Measurements from ENCODE around the gene PKMYT1. TPM values are rescaled to one million over a fixed set of nuclear protein-coding genes. Genes with fewer than 3 reads are reported as not detected.

PKMYT1 gene
- total and polyA plus RNA-seq, 2 donors (not counting 1 experiment from before 2014, with no cell fraction given), result 1.2 to 2.7 TPM

- Histone ChIP-seq H3K27ac (ENCODE audit: insufficient read depth, low read length) (no peak overlapping the region), H3K36me3 (ENCODE audit: control insufficient read depth, insufficient read depth, low read length) (peaks cover 27% of the 10 kb centered on the region), H3K9ac (ENCODE audit: insufficient read depth, low read length) (no peak overlapping the region), H3K4me3 (replicated peaks in 1 of 4; ENCODE audit: control extremely low read depth in 1 of 4, insufficient read depth in 1 of 4, low read depth in 3 of 4, low read length in 4 of 4) (no peak overlapping the region), H2AFZ (ENCODE audit: low read length) (no peak overlapping the region), H3K4me1 (ENCODE audit: control insufficient read depth, extremely low read depth, insufficient read depth, low read length) (no peaks in the 10 kb centered on the region), H3K27me3 (ENCODE audit: control insufficient read depth, insufficient read depth, low read length) (no peaks in the 10 kb centered on the region), H3K9me3 (ENCODE audit: control insufficient read depth, insufficient read depth, low read depth, low read length) (no peaks in the 10 kb centered on the region), H3K4me2 (ENCODE audit: extremely low read depth, insufficient read depth, low read length) (no peak overlapping the region), H3K79me2 (ENCODE audit: control insufficient read depth, insufficient read depth, low read length) (no peaks in the 10 kb centered on the region), H4K20me1 (ENCODE audit: control insufficient read depth, extremely low read depth, insufficient read depth, low read length) (no peaks in the 10 kb centered on the region)
- DNase-seq (ENCODE audit: low read depth in 2 of 2), result no peak
- no peak for TF ChIP-seq EZH2 (IDR thresholded peaks at IDR 0.05; ENCODE audit: low read length, missing control alignments)
- TF ChIP-seq CTCF (conservative IDR thresholded peaks at IDR 0.05 in 1 of 2, IDR thresholded peaks at IDR 0.05 in 1 of 2; ENCODE audit: low read depth in 1 of 2, low read length in 2 of 2), result no peak
These were observed 40.3 kb downstream of the PKMYT1 start for GRCh38 chr16:2939968-2940367.

- Histone ChIP-seq H3K79me2 (ENCODE audit: control insufficient read depth, insufficient read depth, low read length) (no peaks in the 10 kb centered on the region), H3K27me3 (ENCODE audit: control insufficient read depth, insufficient read depth, low read length) (no peaks in the 10 kb centered on the region), H3K4me1 (ENCODE audit: control insufficient read depth, extremely low read depth, insufficient read depth, low read length) (no peaks in the 10 kb centered on the region), H2AFZ (ENCODE audit: low read length) (no peak overlapping the region), H3K4me2 (ENCODE audit: extremely low read depth, insufficient read depth, low read length) (no peak overlapping the region), H4K20me1 (ENCODE audit: control insufficient read depth, extremely low read depth, insufficient read depth, low read length) (no peaks in the 10 kb centered on the region), H3K9ac (ENCODE audit: insufficient read depth, low read length) (no peak overlapping the region), H3K4me3 (replicated peaks in 1 of 4; ENCODE audit: control extremely low read depth in 1 of 4, insufficient read depth in 1 of 4, low read depth in 3 of 4, low read length in 4 of 4) (no peak overlapping the region), H3K36me3 (ENCODE audit: control insufficient read depth, insufficient read depth, low read length) (peaks cover 31% of the 10 kb centered on the region), H3K9me3 (ENCODE audit: control insufficient read depth, insufficient read depth, low read depth, low read length) (no peaks in the 10 kb centered on the region), H3K27ac (ENCODE audit: insufficient read depth, low read length) (no peak overlapping the region)
- TF ChIP-seq CTCF (conservative IDR thresholded peaks at IDR 0.05 in 1 of 2, IDR thresholded peaks at IDR 0.05 in 1 of 2; ENCODE audit: low read depth in 1 of 2, low read length in 2 of 2) (no peak), EZH2 (IDR thresholded peaks at IDR 0.05; ENCODE audit: low read length, missing control alignments) (no peak)
- no peak for DNase-seq (ENCODE audit: low read depth in 2 of 2)
These were observed 42.0 kb downstream of the PKMYT1 start for GRCh38 chr16:2938206-2938605.

- no peaks in the 10 kb centered on the region for H3K79me2 ChIP-seq (ENCODE audit: control insufficient read depth, insufficient read depth, low read length)
- H3K9ac ChIP-seq (ENCODE audit: insufficient read depth, low read length), result no peak overlapping the region
- H3K27ac ChIP-seq (ENCODE audit: insufficient read depth, low read length), result no peak overlapping the region
- TF ChIP-seq EZH2 (IDR thresholded peaks at IDR 0.05; ENCODE audit: low read length, missing control alignments) (no peak), CTCF (conservative IDR thresholded peaks at IDR 0.05 in 1 of 2, IDR thresholded peaks at IDR 0.05 in 1 of 2; ENCODE audit: low read depth in 1 of 2, low read length in 2 of 2) (no peak)
- no peak overlapping the region for H3K4me2 ChIP-seq (ENCODE audit: extremely low read depth, insufficient read depth, low read length)
- no peak for DNase-seq (ENCODE audit: low read depth in 2 of 2)
- H3K4me3 ChIP-seq (replicated peaks in 1 of 4; ENCODE audit: control extremely low read depth in 1 of 4, insufficient read depth in 1 of 4, low read depth in 3 of 4, low read length in 4 of 4), result no peak overlapping the region
- H2AFZ ChIP-seq (ENCODE audit: low read length), result no peak overlapping the region
- no peaks in the 10 kb centered on the region for H3K9me3 ChIP-seq (ENCODE audit: control insufficient read depth, insufficient read depth, low read depth, low read length)
- H3K36me3 ChIP-seq (ENCODE audit: control insufficient read depth, insufficient read depth, low read length), result peaks cover 29% of the 10 kb centered on the region
- no peaks in the 10 kb centered on the region for H3K27me3 ChIP-seq (ENCODE audit: control insufficient read depth, insufficient read depth, low read length)
- no peaks in the 10 kb centered on the region for H4K20me1 ChIP-seq (ENCODE audit: control insufficient read depth, extremely low read depth, insufficient read depth, low read length)
- no peaks in the 10 kb centered on the region for H3K4me1 ChIP-seq (ENCODE audit: control insufficient read depth, extremely low read depth, insufficient read depth, low read length)
These were observed 43.1 kb downstream of the PKMYT1 start for GRCh38 chr16:2937170-2937569.
